ENCODE data around the gene MGLL.

DNA sequence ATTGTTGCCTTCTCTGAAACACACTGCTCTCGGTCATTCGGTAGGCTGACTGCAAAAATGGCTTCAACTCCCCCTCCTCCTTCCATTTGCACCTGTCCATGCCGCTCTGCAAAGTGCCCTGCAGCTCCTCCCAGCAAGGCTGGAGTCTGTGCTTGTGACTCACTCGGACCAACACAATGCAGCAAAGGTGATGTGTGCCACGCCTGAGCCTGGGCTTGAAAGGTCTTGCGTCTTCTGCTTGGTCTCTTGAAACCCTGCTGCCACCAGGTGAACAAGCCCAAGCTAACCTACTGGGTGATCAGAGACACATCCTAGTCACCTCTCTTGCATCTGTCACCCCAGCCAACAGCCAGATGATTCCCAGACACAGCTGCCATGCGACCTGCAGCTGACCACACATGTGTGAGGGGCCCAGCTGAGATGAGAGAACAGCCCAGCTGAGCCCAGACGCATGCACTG, 71.1 kb downstream of the MGLL start:
- TF ChIP-seq CTCF (IDR thresholded peaks at IDR 0.05) (no peak), TEAD4 (CRISPR knock-in tag; IDR thresholded peaks at IDR 0.05) (no peak), JUN (CRISPR knock-in tag; IDR thresholded peaks at IDR 0.05) (no peak)
